Lung (tissue), 12 donors: ENCODE data around the gene SASH1. TPM values are rescaled to one million over a fixed set of nuclear protein-coding genes. Genes with fewer than 3 reads are reported as not detected.

Experiments
- ATAC-seq: fragments of 200-7000 bp; cut with Tn5 transposase; one replicate; pipeline ENCODE4 v1.9.1; 2020; ENCODE audit warnings: moderate number of reproducible peaks; ENCODE audit not compliant: insufficient read depth, low FRiP score
- DNase-seq, 3 donors: peaks; one replicate each; pipeline ENCODE4 v3.0.0-alpha.2; 2013 to 2017
- H3K27ac ChIP-seq, 2 donors: one replicate each; pipeline ENCODE4 v1.5.1; 2013; ENCODE audit warnings: mild to moderate bottlenecking in 2 of 2, moderate library complexity in 2 of 2, control low read depth in 1 of 2, inconsistent platforms in 1 of 2, low read depth in 1 of 2, low read length in 1 of 2
- H3K27me3 ChIP-seq, 3 donors: one replicate each; pipeline ENCODE4 v1.5.1; 2013; ENCODE audit warnings: low read length in 2 of 3; ENCODE audit not compliant: control insufficient read depth in 3 of 3, insufficient read depth in 3 of 3
- H3K36me3 ChIP-seq, 4 donors: one replicate each; pipeline ENCODE4 v1.5.1; 2013; ENCODE audit warnings: low read length in 4 of 4, mild to moderate bottlenecking in 1 of 4, moderate library complexity in 1 of 4; ENCODE audit not compliant: control insufficient read depth in 4 of 4, insufficient read depth in 4 of 4
- H3K4me1 ChIP-seq, 5 donors: one replicate each; pipeline ENCODE4 v1.5.1; 2013; ENCODE audit warnings: low read length in 5 of 5, mild to moderate bottlenecking in 2 of 5, moderate library complexity in 1 of 5; ENCODE audit not compliant: control insufficient read depth in 5 of 5, insufficient read depth in 5 of 5
- H3K4me3 ChIP-seq: one replicate; pipeline ENCODE4 v1.5.1; 2013; ENCODE audit warnings: mild to moderate bottlenecking, control low read depth, moderate library complexity
- H3K9ac ChIP-seq, 2 donors: one replicate each; pipeline ENCODE4 v1.5.1; 2013; ENCODE audit warnings: low read length in 2 of 2, control low read depth in 1 of 2; ENCODE audit not compliant: insufficient read depth in 1 of 2
- H3K9me3 ChIP-seq, 4 donors: one replicate each; pipeline ENCODE4 v1.5.1; 2013; ENCODE audit warnings: low read length in 3 of 4, mild to moderate bottlenecking in 1 of 4, moderate library complexity in 1 of 4; ENCODE audit not compliant: control insufficient read depth in 4 of 4, insufficient read depth in 3 of 4
- CTCF ChIP-seq: IDR thresholded peaks from 2 replicates; pipeline ENCODE4 v1.5.1; 2012; ENCODE audit warnings: mild to moderate bottlenecking; ENCODE audit errors: control extremely low read depth, extremely low read depth
- WGBS, 2 donors: extraction: QIAGEN DNeasy Blood & Tissue Kit; methylation state at CpG; one replicate each; pipeline ENCODE4 v1.1.7; 2013; 5-methylcytosine and 5-hydroxymethylcytosine counted together
- polyA plus RNA-seq, 2 donors: library from polyadenylated mRNA; stranded (reverse); fragments of 200-250 nt; gene quantifications; one replicate each; pipeline ENCODE4 v1.2.1, GENCODE V29; 2013
- total RNA-seq, 2 donors: library from RNA; depleted of rRNA in 1 of 2; stranded (reverse); fragments of >200 nt in 1 of 2; gene quantifications; one replicate each; pipeline ENCODE4 v1.2.1, GENCODE V29; 2014 to 2021
- donor health status: control.
- donor health status: control.
- donor health status: Bipolar disorder and iron deficiency.
- donor health status: healthy.
- donor health status: DM: yes; HTN: yes; CAD: no.

The SASH1 gene
- total and polyA plus RNA-seq, 4 donors, result 18.8 to 114 (median 42.2) TPM

GRCh38 chr6:148524471-148524882 is 181.8 kb downstream of the SASH1 start:
- peaks cover 0 to 28% (median 2%) of the 10 kb centered on the region in 5 donors for H3K4me1 ChIP-seq
- DNase-seq (peak in 2 of 3 donors; percentile 75), ATAC-seq (no peak)
- H3K27ac ChIP-seq, result peak overlapping the region; percentile 63 to 75
- 59 to 76% methylated on average over 7 of the region's 7 CpGs for WGBS, 2 donors
- H3K9ac ChIP-seq, result peak overlapping the region in 1 of 2 donors; percentile 45
- peaks cover 16 to 37% (median 22%) of the 10 kb centered on the region in 4 donors for H3K36me3 ChIP-seq
- no peak for TF ChIP-seq CTCF
- no peaks in the 10 kb centered on the region for H3K27me3 ChIP-seq
- H3K9me3 ChIP-seq, result no peaks in the 10 kb centered on the region
- H3K4me3 ChIP-seq, result no peak overlapping the region

- no peak for TF ChIP-seq CTCF
- peaks cover 12 to 32% (median 20%) of the 10 kb centered on the region in 4 donors for H3K36me3 ChIP-seq
- ATAC-seq (no peak), DNase-seq (no peak)
- no peaks in the 10 kb centered on the region for H3K9me3 ChIP-seq
- H3K27ac ChIP-seq, result peak overlapping the region; percentile 63 to 75
- WGBS, 2 donors, result 71 to 85% methylated on average over 8 of the region's 8 CpGs
- peak overlapping the region in 1 of 2 donors; percentile 45 for H3K9ac ChIP-seq
- peaks cover 0 to 33% (median 2%) of the 10 kb centered on the region in 5 donors for H3K4me1 ChIP-seq
- H3K27me3 ChIP-seq, result no peaks in the 10 kb centered on the region
- H3K4me3 ChIP-seq, result no peak overlapping the region
These were observed 182.3 kb downstream of the SASH1 start for GRCh38 chr6:148524976-148525375.

DNA sequence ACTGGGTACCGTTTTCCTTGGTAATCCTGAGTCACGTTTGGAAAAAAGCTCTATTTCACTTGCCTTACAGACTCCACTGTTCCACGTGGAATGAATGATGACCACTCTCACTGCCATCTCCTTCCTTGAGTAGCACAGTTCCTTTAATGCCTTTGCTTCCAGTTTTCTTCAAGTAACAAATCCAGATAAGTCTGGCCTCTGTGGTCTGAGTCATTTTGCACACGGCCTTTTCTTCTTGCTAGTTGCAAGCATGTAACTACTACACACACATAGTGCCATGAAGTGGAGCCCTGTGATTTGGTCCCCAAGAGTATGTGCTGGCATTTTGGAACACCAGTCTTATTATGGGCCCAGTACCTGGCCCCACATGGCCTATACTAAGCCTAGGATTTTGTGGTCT is 182.8 kb downstream of the SASH1 start:
- Histone ChIP-seq H3K9me3 (no peaks in the 10 kb centered on the region), H3K9ac (no peak overlapping the region), H3K27ac (peak overlapping the region in 1 of 2 donors; percentile 77), H3K4me3 (no peak overlapping the region), H3K27me3 (no peaks in the 10 kb centered on the region), H3K36me3 (peaks cover 8 to 28% (median 16%) of the 10 kb centered on the region in 4 donors), H3K4me1 (peaks cover 0 to 37% (median 2%) of the 10 kb centered on the region in 5 donors)
- no peak for ATAC-seq
- 84 to 90% methylated on average over 4 of the region's 4 CpGs for WGBS, 2 donors
- no peak for DNase-seq
- TF ChIP-seq CTCF, result no peak

GRCh38 chr6:148526145-148526544 is 183.5 kb downstream of the SASH1 start:
- Histone ChIP-seq H3K36me3 (peaks cover 7 to 25% (median 15%) of the 10 kb centered on the region in 4 donors), H3K9ac (no peak overlapping the region)
- no peak for TF ChIP-seq CTCF

More at GRCh38 chr6:148526145-148526544, 183.5 kb downstream of the SASH1 start:
- Histone ChIP-seq H3K4me1 (peaks cover 0 to 34% (median 2%) of the 10 kb centered on the region in 5 donors), H3K27ac (no peak overlapping the region), H3K9me3 (no peaks in the 10 kb centered on the region), H3K4me3 (no peak overlapping the region), H3K27me3 (no peaks in the 10 kb centered on the region)
- 98% methylated on average over 7 of the region's 7 CpGs for WGBS, 2 donors
- DNase-seq (no peak), ATAC-seq (no peak)
